ENCODE measurements around the gene CXCL14. TPM values are rescaled to one million over a fixed set of nuclear protein-coding genes. Genes with fewer than 3 reads are reported as not detected.
A peak's percentile ranks its signal among the peaks of the same experiment; 100 is the strongest.

Gene CXCL14
- total RNA-seq = 1 to 10 TPM in 3 of 4 donors, under 1 TPM in 1; 0.42 to 4.0 (median 2.6) TPM

DNA sequence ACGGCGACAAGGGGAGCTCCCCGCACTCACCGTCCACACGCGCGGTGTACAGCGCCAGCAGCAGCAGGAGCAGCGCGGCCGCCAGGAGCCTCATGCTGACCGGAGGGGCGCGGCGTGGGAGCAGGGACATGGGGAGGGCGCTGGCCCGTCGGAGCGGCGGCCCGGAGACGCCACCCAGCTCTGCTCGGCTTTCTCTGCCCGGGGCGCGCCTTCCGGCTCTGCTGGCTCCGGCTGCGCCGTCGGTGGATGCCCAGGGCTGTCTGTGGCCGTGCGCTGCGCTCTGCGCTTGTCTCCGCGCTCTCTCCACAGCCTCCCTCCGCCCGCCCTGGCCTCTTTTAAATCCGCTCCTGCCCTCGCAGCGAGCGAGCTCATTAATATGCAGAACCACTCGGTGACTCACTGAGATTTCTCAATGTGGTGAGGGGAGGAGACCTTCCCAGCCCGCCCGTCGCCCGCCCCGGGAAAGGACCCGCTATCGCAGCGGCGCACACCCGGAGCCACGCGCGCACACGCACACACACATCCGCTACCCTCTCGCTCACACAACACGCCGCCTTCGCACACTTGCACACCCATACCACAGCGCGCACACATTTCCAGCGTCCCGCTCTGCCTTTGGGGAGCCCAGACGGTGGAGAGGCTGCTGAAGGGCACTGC is at the start of gene CXCL14:
Gene CXCL14, minus strand, starts transcription at position 307 of the 657 bp plus-strand sequence. Its CDS starts 213 bp downstream, at position 94.
- no peak for DNase-seq (ENCODE audit: extremely low spot score)
- Histone ChIP-seq H3K27me3 (peaks cover 0 to 89% (median 5%) of the 10 kb centered on the region in 4 donors), H3K9me3 (no peaks in the 10 kb centered on the region), H3K36me3 (no peaks in the 10 kb centered on the region), H3K4me3 (peak within 1 kb of the TSS; percentile 5 to 40 (median 20)), H3K27ac (replicated peaks in 1 of 4) (no peak within 1 kb of the TSS), H3K4me1 (peaks cover 0 to 13% (median 10%) of the 10 kb centered on the region in 4 donors)
- WGBS = 4% methylated on average over 25 of the region's 68 CpGs
- TF ChIP-seq EP300 (IDR thresholded peaks at IDR 0.05) (no peak), POLR2AphosphoS5 (IDR thresholded peaks at IDR 0.05) (no peak), CTCF (IDR thresholded peaks at IDR 0.05) (no peak), POLR2A (IDR thresholded peaks at IDR 0.05; ENCODE audit: low read depth) (no peak)
- intact Hi-C loops (cut with DNase I) = no loop called here

DNA sequence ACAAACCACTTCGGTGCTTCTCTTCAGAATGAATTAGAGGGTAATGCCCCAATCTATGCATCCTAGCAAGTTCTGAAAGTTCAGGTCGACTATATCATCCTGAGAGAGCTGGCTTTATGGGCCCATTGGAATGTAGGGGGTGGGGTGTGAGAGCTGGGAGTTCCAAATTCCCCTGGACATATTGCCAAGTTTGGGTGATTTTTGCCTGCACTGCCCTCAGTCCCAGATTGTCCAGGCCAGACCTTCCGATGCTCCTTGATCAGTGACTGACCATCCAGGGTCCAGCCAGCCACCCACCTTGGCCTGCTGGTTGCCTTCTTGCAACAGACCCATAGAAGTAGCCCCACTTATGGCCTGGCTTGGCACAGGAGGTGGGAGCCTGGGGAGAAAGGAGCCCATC is 47.8 kb upstream of the CXCL14 start:
- TF ChIP-seq CTCF (IDR thresholded peaks at IDR 0.05) (no peak), POLR2AphosphoS5 (IDR thresholded peaks at IDR 0.05) (no peak), POLR2A (IDR thresholded peaks at IDR 0.05; ENCODE audit: low read depth) (no peak), EP300 (IDR thresholded peaks at IDR 0.05) (no peak)
- no peak overlapping the region for H3K4me3 ChIP-seq
- H3K36me3 ChIP-seq = no peaks in the 10 kb centered on the region
- no peaks in the 10 kb centered on the region for H3K9me3 ChIP-seq
- intact Hi-C loops (cut with DNase I) = no loop called here
- 83% methylated on average over 2 of the region's 3 CpGs for WGBS
- peaks cover 0 to 6% (median 2%) of the 10 kb centered on the region in 4 donors for H3K4me1 ChIP-seq
- H3K27ac ChIP-seq (replicated peaks in 1 of 4) = no peak overlapping the region
- DNase-seq (ENCODE audit: extremely low spot score) = no peak
- no peaks in the 10 kb centered on the region for H3K27me3 ChIP-seq

DNA sequence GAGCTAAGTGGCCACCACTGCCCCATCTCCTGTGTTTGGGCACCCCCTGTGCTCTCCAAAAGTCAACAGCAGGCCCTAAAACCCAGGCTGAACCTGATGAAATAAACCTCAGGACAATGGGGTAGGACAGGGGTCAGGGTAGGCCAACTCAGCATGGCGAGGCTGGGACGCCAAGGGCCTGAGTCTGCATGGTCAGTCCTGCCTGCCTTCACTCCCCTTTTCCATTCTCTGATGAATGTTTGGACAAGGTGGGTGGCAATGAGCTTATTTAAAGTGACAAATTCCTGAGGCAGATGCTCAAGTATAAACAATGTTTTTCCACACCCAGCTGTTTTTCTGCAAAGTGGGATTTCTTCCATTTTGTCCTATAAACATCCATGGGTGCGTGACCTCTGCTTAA is 47.2 kb upstream of the CXCL14 start:
- Histone ChIP-seq H3K9me3 (no peaks in the 10 kb centered on the region), H3K36me3 (no peaks in the 10 kb centered on the region), H3K27ac (replicated peaks in 1 of 4) (no peak overlapping the region), H3K4me3 (no peak overlapping the region), H3K27me3 (no peaks in the 10 kb centered on the region), H3K4me1 (peaks cover 0 to 6% (median 2%) of the 10 kb centered on the region in 4 donors)
- no peak for TF ChIP-seq POLR2A (IDR thresholded peaks at IDR 0.05; ENCODE audit: low read depth)
- no peak for TF ChIP-seq POLR2AphosphoS5 (IDR thresholded peaks at IDR 0.05)
- no peak for TF ChIP-seq EP300 (IDR thresholded peaks at IDR 0.05)
- no peak for TF ChIP-seq CTCF (IDR thresholded peaks at IDR 0.05)
- WGBS = 100% methylated on average over 1 of the region's 3 CpGs
- peak; percentile 42 for DNase-seq (ENCODE audit: extremely low spot score)
- intact Hi-C loops (cut with DNase I) = no loop called here

DNA sequence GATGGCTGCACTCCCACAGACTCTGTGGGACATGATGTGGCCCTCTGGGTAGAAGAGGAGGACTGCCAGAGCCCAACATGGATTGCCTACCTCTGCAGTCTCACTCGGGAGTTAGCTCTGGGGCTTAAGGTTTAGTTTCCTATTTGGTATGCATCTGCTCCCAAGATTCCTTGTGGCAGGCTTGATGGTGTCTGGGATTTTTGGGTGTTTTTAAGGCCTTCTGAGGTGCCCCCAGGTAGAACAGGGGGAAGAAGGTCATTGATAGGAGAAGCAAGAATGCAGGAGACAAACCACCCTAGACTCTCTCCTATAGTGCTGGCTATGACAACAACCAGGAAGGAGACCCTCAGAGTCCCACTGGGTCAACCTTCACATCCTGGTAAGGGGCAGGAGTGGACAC is 46.7 kb upstream of the CXCL14 start:
- WGBS = 100% methylated on average over 1 of the region's 1 CpG
- Histone ChIP-seq H3K9me3 (no peaks in the 10 kb centered on the region), H3K4me3 (no peak overlapping the region), H3K4me1 (peaks cover 0 to 6% (median 2%) of the 10 kb centered on the region in 4 donors), H3K27me3 (no peaks in the 10 kb centered on the region), H3K36me3 (no peaks in the 10 kb centered on the region), H3K27ac (replicated peaks in 1 of 4) (no peak overlapping the region)
- intact Hi-C loops (cut with DNase I) = no loop called here
- TF ChIP-seq EP300 (IDR thresholded peaks at IDR 0.05) = no peak
- TF ChIP-seq POLR2AphosphoS5 (IDR thresholded peaks at IDR 0.05) = no peak
- TF ChIP-seq CTCF (IDR thresholded peaks at IDR 0.05) = no peak
- TF ChIP-seq POLR2A (IDR thresholded peaks at IDR 0.05; ENCODE audit: low read depth) = no peak
- peak; percentile 70 for DNase-seq (ENCODE audit: extremely low spot score)
